GM19035 (cell line): ENCODE results near the gene UVSSA.

ENCODE experiments used
- ATAC-seq: cut with Tn5 transposase; IDR thresholded peaks from one replicate; pipeline ENCODE4 v1.9.1; 2021; ENCODE audit not compliant: unreplicated experiment

Gene UVSSA, protein sequence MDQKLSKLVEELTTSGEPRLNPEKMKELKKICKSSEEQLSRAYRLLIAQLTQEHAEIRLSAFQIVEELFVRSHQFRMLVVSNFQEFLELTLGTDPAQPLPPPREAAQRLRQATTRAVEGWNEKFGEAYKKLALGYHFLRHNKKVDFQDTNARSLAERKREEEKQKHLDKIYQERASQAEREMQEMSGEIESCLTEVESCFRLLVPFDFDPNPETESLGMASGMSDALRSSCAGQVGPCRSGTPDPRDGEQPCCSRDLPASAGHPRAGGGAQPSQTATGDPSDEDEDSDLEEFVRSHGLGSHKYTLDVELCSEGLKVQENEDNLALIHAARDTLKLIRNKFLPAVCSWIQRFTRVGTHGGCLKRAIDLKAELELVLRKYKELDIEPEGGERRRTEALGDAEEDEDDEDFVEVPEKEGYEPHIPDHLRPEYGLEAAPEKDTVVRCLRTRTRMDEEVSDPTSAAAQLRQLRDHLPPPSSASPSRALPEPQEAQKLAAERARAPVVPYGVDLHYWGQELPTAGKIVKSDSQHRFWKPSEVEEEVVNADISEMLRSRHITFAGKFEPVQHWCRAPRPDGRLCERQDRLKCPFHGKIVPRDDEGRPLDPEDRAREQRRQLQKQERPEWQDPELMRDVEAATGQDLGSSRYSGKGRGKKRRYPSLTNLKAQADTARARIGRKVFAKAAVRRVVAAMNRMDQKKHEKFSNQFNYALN

GRCh38 chr4:1346781-1347409 is at the start of gene UVSSA:
UVSSA (plus strand) TSS chr4:1347208; CDS start chr4:1348092, 884 bp downstream.
- ATAC-seq: peak; percentile 91

DNA sequence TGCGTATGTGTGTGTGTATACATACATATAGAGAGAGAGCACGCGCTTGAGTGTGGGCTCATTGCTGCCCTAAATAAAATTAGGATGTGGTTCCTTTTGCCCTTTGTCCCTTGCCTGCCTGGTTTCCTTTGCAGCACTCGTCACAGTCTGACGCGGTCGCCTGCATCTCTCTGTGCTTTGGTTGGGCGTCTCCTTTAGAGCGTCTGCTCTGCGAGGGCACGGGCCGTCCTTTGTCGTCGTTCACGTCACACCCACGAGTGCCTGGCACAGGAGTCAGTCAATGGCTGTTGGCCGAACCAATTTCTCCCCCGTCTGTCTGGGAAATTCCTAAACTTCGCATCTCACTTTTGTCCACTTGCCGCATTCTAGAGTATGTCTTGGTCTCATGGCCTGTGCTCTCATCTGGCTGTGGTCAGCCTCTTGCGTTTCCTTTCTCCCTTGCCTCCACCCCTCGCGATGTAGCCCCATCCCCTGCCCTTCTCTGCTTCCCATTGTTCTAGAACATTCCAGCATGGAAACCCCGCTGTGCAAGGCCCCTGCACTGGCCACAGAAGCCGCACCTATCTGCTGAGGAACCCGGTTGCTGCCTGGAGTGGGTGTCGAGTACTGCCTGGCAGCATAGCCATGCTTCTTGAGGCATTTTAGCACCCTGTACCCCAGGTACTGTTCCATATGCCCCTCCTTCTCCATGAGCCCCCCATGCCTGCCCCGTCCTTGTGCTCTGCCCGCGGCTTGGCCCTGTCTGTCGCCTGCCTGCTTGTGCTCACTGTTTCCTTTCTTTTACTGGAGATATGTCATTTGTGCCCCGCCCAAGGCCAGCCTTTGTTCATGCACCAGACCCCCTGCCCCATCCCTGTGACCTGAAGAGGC is 49.3 kb upstream of the UVSSA start:
- ATAC-seq: no peak

- no peak for ATAC-seq
Measured at GRCh38 chr4:1298461-1298860, 48.5 kb upstream of the UVSSA start.

- no peak for ATAC-seq
Measured at GRCh38 chr4:1299301-1299860, 47.6 kb upstream of the UVSSA start.

- no peak for ATAC-seq
Measured at GRCh38 chr4:1300466-1301455, 46.2 kb upstream of the UVSSA start.

DNA sequence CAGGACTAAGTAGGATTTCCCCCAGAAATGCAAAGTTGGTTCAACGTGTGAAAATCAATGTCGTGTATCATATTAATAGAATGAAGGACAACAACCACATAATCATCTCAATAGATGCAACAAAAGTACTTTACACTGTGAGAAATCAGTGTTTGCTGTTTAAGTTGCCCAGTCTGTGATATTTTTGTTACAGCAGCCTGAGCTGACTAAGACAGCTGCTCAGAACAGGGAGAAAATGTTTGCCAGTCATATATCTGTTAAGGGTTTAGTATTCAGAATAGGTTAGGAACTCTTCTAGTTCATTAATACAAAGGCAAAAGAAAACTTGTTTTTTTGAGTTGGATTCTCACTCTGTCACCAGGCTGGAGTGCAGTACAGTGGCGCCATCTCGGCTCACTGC is 44.8 kb upstream of the UVSSA start:
- no peak for ATAC-seq

GRCh38 chr4:1305261-1305711 is 41.7 kb upstream of the UVSSA start:
- ATAC-seq: no peak

DNA sequence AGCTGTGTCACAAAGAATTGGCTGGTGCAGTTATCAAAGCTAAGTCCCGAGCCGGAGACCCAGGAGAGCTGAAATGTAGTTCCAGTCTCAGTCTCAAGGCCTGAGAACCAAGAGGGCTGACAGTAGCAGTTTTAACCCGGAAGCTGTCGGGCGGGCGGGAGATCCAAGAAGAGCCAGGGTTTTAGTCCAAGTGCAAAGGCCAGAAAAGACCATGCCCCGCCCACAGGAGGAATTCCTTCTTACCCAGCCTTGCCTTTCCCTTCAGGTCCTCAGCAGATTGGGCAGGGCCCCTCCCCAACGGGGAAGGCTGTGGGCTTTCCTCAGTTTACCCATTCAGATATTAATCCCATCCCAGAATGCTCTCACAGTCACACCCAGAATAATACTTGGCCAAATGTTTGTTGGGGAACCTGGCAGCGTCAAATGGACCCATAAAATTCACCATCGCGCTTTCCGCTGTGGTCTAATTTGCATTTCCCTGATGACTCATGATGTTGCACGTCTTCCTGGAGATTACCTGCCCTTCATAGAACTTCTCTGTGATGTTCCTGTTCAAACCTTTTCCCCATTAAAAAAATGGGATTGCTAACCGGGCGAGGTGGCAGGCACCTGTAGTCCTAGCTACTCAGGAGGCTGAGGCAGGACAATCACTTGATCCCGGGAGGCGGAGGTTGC is 41.1 kb upstream of the UVSSA start:
- ATAC-seq: no peak

- ATAC-seq: no peak
Measured at GRCh38 chr4:1307951-1308735, 38.9 kb upstream of the UVSSA start.

- ATAC-seq: no peak
Measured at GRCh38 chr4:1309261-1310010, 37.6 kb upstream of the UVSSA start.

GRCh38 chr4:1310031-1310795 is 36.8 kb upstream of the UVSSA start:
- ATAC-seq: no peak

GRCh38 chr4:1310796-1311631 is 36.0 kb upstream of the UVSSA start:
- no peak for ATAC-seq

DNA sequence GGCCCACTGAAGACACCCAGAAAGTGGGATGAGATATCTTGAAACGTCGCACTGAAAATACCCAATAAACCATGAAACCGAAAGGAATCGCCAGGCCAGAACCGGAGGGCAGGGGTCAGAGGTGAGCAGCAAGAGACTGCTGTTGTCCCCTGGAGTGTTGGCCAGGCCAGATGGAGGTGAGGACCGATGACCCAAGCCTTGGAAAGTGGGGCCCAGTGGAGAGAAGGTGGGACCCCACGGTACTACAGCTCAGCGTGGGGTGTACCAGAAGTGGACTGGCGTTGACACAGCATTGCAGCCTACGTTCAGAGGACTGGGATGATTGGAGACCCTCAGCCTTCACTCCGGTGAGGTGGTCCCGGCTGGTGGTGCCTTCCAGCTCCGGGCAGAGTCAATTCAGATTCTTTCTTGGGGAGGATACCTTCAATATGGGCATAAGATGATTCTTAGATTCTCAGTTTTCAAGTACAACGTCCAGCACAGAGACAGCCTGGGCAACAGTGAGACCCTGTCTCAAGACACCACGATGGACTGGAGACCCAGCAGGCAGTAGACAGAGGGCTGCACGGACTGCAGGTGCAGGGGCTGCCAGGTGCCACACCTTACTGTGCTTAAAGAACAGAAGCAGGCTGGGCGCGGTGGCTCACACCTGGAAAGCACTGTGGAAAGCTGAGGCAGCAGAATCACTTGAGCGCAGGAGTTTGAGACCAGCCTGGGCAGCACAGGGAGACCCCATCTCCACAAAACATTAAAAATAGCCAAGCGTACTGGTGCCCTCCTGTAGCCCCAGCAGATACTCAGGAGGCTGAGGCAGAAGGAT is 34.0 kb upstream of the UVSSA start:
- ATAC-seq: no peak

- no peak for ATAC-seq
Measured at GRCh38 chr4:1315306-1315705, 31.7 kb upstream of the UVSSA start.
